Lung microvascular endothelial cell (primary cell): ENCODE measurements around the gene ABCD1. TPM values are rescaled to one million over a fixed set of nuclear protein-coding genes. Genes with fewer than 3 reads are reported as not detected.
A peak's percentile ranks its signal among the peaks of the same experiment; 100 is the strongest.

Experiments used
- DNase-seq, 2 donors: peaks; one replicate each; pipeline versions ENCODE4 v3.0.0 to v3.0.0-alpha.2; 2010; ENCODE audit warnings: low read depth in 2 of 2
- total RNA-seq: library from RNA; depleted of rRNA; stranded (reverse); fragments of >200 nt; gene quantifications from 2 replicates; pipeline ENCODE4 v1.2.1, GENCODE V29; 2014

ABCD1 gene
- total RNA-seq, 1 donor from 2014 or later, result 6.2 TPM

GRCh38 chrX:153762626-153763173, 38.0 kb downstream of the ABCD1 start:
- DNase-seq, result no peak

GRCh38 chrX:153763298-153763932, 38.8 kb downstream of the ABCD1 start:
- DNase-seq, result no peak

GRCh38 chrX:153763989-153764755, 39.5 kb downstream of the ABCD1 start, which contains the start of gene PLXNB3:
Gene PLXNB3 (plus strand): TSS chrX:153764249. CDS start chrX:153765536, 1,287 bp downstream.
- peak; percentile 66 to 81 for DNase-seq

GRCh38 chrX:153764786-153765137, 40.1 kb downstream of the ABCD1 start:
- DNase-seq, result no peak

GRCh38 chrX:153765138-153766079, 40.8 kb downstream of the ABCD1 start:
- DNase-seq, result peak; percentile 37 to 70

- DNase-seq, result peak; percentile 53 to 67
These were observed 41.6 kb downstream of the ABCD1 start for GRCh38 chrX:153766098-153766817.

GRCh38 chrX:153766871-153767673, 42.4 kb downstream of the ABCD1 start:
- no peak for DNase-seq

- DNase-seq, result no peak
These were observed 43.0 kb downstream of the ABCD1 start for GRCh38 chrX:153767674-153768055.

- DNase-seq, result peak in 1 of 2 donors; percentile 16
These were observed 43.9 kb downstream of the ABCD1 start for GRCh38 chrX:153768311-153769157.

- DNase-seq, result no peak
These were observed 44.7 kb downstream of the ABCD1 start for GRCh38 chrX:153769158-153769864.

GRCh38 chrX:153769865-153770600, 45.4 kb downstream of the ABCD1 start:
- no peak for DNase-seq

- DNase-seq, result no peak
These were observed 46.2 kb downstream of the ABCD1 start for GRCh38 chrX:153770601-153771414.

GRCh38 chrX:153771415-153772315, 47.0 kb downstream of the ABCD1 start:
- no peak for DNase-seq

- no peak for DNase-seq
These were observed 47.9 kb downstream of the ABCD1 start for GRCh38 chrX:153772316-153773217.

GRCh38 chrX:153773218-153773611, 48.6 kb downstream of the ABCD1 start:
- no peak for DNase-seq
